WTC11 (cell line): ENCODE data around the gene WNT2.

Experiments
- ATF1 ChIP-seq: sonication (generic); formaldehyde crosslinking; IDR thresholded peaks from 2 replicates; pipeline ENCODE4 v1.8.1; 2023; ENCODE audit warnings: mild to moderate bottlenecking, moderate library complexity, missing genetic modification reagents
- CTCF ChIP-seq: fragments of 200-600 bp; IDR thresholded peaks from 2 replicates; pipeline ENCODE4 v1.8.0; 2022; ENCODE audit warnings: antibody characterized with exemption
- E2F5 ChIP-seq: sonication (generic); formaldehyde crosslinking; IDR thresholded peaks from 2 replicates; pipeline ENCODE4 v1.8.1; 2022; ENCODE audit warnings: mild to moderate bottlenecking, moderate library complexity, missing genetic modification reagents
- ELF4 ChIP-seq: sonication (generic); formaldehyde crosslinking; IDR thresholded peaks from 2 replicates; pipeline ENCODE4 v1.8.1; 2022; ENCODE audit warnings: low read depth, mild to moderate bottlenecking, moderate library complexity, missing genetic modification reagents
- MAX ChIP-seq: sonication (generic); formaldehyde crosslinking; IDR thresholded peaks from 2 replicates; pipeline ENCODE4 v1.8.0; 2022; ENCODE audit warnings: mild to moderate bottlenecking, missing genetic modification reagents
- NR2C2 ChIP-seq: sonication (generic); formaldehyde crosslinking; IDR thresholded peaks from 2 replicates; pipeline ENCODE4 v1.8.0; 2022; ENCODE audit warnings: mild to moderate bottlenecking, missing genetic modification reagents
- NR3C1 ChIP-seq: sonication (generic); formaldehyde crosslinking; conservative IDR thresholded peaks from 2 replicates; pipeline ENCODE4 v1.8.1; 2023; ENCODE audit warnings: low read depth, mild to moderate bottlenecking, missing genetic modification reagents
- SOX15 ChIP-seq: fragments of 250-450 bp; sonication (Bioruptor Pico); IDR thresholded peaks from 2 replicates; pipeline ENCODE4 v1.9.0; 2021; ENCODE audit warnings: mild to moderate bottlenecking
- SP1 ChIP-seq: sonication (generic); formaldehyde crosslinking; conservative IDR thresholded peaks from 2 replicates; pipeline ENCODE4 v1.8.1; 2022; ENCODE audit warnings: missing genetic modification reagents
- TP53 ChIP-seq: sonication (generic); formaldehyde crosslinking; IDR thresholded peaks from 2 replicates; pipeline ENCODE4 v1.8.1; 2023; ENCODE audit warnings: mild to moderate bottlenecking, missing genetic modification reagents
- USF2 ChIP-seq: sonication (generic); formaldehyde crosslinking; IDR thresholded peaks from 2 replicates; pipeline ENCODE4 v1.8.1; 2023; ENCODE audit warnings: mild to moderate bottlenecking, missing genetic modification reagents, moderate library complexity
- ZNF263 ChIP-seq: sonication (generic); formaldehyde crosslinking; IDR thresholded peaks from 2 replicates; pipeline ENCODE4 v1.8.1; 2022; ENCODE audit warnings: low read depth, mild to moderate bottlenecking, moderate library complexity, missing genetic modification reagents

DNA sequence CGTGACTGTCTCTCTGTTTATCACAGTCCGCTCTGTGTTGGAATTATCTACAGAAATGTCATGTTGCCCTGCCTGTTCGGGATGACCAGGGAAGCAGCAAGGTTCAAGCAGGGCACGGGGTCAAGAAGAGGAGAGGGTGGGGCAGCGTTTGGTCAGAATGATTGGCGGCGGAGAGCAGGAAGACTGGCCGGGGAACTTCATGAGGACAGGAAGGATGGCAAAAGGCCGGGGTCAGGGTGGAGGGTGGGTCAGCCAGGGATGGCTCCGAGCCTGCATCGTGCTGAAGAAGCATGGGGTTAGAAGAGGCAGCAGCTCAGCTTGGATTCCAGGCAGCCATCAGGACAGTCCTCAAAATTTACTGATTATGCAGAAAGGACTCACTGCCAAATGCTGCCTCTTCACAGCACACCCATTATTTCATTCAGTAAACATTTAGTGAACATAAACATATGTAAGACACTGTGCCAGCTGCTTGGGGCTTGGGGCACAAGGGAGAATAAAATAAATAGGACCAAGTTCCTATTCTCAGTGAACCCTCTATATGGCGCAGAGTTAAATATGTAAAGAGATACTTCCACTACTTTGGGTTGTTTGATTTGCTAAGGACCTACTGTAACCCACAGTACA lies 42.8 kb downstream of the WNT2 start:
- TF ChIP-seq NR3C1 (CRISPR knock-in tag), result no peak
- TF ChIP-seq E2F5, result no peak
- no peak for TF ChIP-seq CTCF
- TF ChIP-seq MAX (CRISPR knock-in tag), result no peak
- TF ChIP-seq NR2C2 (CRISPR knock-in tag), result no peak
- no peak for TF ChIP-seq ELF4 (CRISPR knock-in tag)
- TF ChIP-seq USF2, result no peak
- no peak for TF ChIP-seq SP1
- TF ChIP-seq SOX15, result no peak
- TF ChIP-seq ATF1 (CRISPR knock-in tag), result no peak
- TF ChIP-seq TP53 (CRISPR knock-in tag), result no peak
- TF ChIP-seq ZNF263 (CRISPR knock-in tag), result no peak
